Thymus (tissue), 11 donors: ENCODE results near the gene RPP25. TPM values are rescaled to one million over a fixed set of nuclear protein-coding genes. Genes with fewer than 3 reads are reported as not detected.

Experiments
- DNase-seq, 9 donors: peaks; one replicate each; pipeline ENCODE4 v3.0.0-alpha.2; 2013; ENCODE audit warnings: low spot score in 9 of 9, low read depth in 6 of 9, missing footprints in 1 of 9
- H3K27ac ChIP-seq, 2 donors: one replicate each; pipeline ENCODE4 v1.5.1; 2013; ENCODE audit warnings: control low read depth in 1 of 2, low read depth in 1 of 2, low read length in 1 of 2, mild to moderate bottlenecking in 1 of 2, moderate library complexity in 1 of 2
- H3K27me3 ChIP-seq, 2 donors: one replicate each; pipeline ENCODE4 v1.5.1; 2013; ENCODE audit warnings: low read length in 1 of 2; ENCODE audit not compliant: control insufficient read depth in 2 of 2, insufficient read depth in 1 of 2
- H3K36me3 ChIP-seq, 2 donors: one replicate each; pipeline ENCODE4 v1.5.1; 2013; ENCODE audit warnings: low read length in 1 of 2, mild to moderate bottlenecking in 1 of 2, moderate library complexity in 1 of 2; ENCODE audit not compliant: control insufficient read depth in 2 of 2, insufficient read depth in 2 of 2
- H3K4me1 ChIP-seq, 2 donors: one replicate each; pipeline ENCODE4 v1.5.1; 2013; ENCODE audit warnings: low read length in 2 of 2; ENCODE audit not compliant: control insufficient read depth in 2 of 2, insufficient read depth in 2 of 2
- H3K4me3 ChIP-seq, 2 donors: one replicate each; pipeline ENCODE4 v1.5.1; 2013; ENCODE audit warnings: low read length in 2 of 2, control low read depth in 1 of 2, mild to moderate bottlenecking in 1 of 2
- H3K9me3 ChIP-seq, 2 donors: one replicate each; pipeline ENCODE4 v1.5.1; 2013; ENCODE audit warnings: low read length in 1 of 2, mild to moderate bottlenecking in 1 of 2; ENCODE audit not compliant: control insufficient read depth in 2 of 2, insufficient read depth in 1 of 2
- WGBS: extraction: QIAGEN DNeasy Blood & Tissue Kit; methylation state at CpG from one replicate; pipeline ENCODE4 v1.1.7; 2013; 5-methylcytosine and 5-hydroxymethylcytosine counted together
- polyA plus RNA-seq: library from polyadenylated mRNA; stranded (reverse); fragments of 200-250 nt; gene quantifications from one replicate; pipeline ENCODE4 v1.2.3, GENCODE V29; 2013
- total RNA-seq: library from RNA; stranded (reverse); fragments of 120-200 nt; gene quantifications from one replicate; pipeline ENCODE4 v1.2.4, GENCODE V29; 2013
- donor health status: healthy.

RPP25 gene
- total and polyA plus RNA-seq, 2 donors: 3.5 to 6.7 TPM

DNA sequence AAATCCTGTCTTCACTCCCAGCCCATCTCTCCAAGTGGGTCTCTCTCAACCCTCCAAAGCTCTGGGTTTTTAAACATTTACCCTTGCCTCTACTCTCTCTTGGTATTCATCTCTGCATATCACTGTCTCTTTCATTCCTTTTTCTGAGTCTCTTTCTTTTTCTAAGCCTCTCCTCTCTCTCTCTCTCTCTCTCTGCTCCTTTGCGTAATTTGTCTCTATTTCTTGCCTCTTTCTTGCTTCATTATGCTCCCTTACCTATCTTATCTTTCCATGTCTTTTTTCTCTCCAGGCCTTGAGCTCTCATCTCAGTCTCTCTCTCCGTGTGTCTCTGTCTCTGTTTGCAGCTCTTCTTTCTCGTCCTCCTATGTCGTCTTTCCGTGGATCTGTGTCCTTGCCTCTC lies 38.1 kb upstream of the RPP25 start:
- Histone ChIP-seq H3K27ac (no peak overlapping the region), H3K4me3 (peak overlapping the region in 1 of 2 donors; percentile 69)
- 59% methylated on average over 5 of the region's 5 CpGs for WGBS

DNA sequence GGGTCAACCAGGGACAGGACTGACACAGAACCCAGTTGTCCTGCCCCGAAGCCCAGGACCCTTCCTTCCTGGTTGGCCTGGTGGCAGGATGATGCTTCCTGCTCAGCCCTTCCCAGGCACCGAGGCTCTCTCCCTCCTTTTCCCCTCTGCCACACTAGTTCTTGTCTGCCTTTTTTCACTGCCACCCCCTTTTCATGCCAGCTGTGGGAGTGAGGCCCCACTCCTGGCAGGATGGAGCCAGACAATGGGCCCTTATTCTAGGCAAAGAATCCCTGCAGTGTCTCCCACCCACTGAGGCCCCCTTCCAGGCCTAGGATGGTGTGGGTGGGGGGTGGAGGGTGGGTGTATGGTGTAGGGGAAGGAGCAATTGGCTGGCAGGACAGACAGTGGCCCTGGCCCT lies 37.7 kb upstream of the RPP25 start:
- Histone ChIP-seq H3K27ac (no peak overlapping the region), H3K36me3 (no peaks in the 10 kb centered on the region), H3K9me3 (no peaks in the 10 kb centered on the region), H3K27me3 (peaks cover 9 to 38% of the 10 kb centered on the region in 2 donors), H3K4me3 (no peak overlapping the region), H3K4me1 (peaks cover 7 to 10% of the 10 kb centered on the region in 2 donors)
- 73% methylated on average over 2 of the region's 2 CpGs for WGBS
- DNase-seq: no peak

More for the DNA sequence above, 38.1 kb upstream of the RPP25 start:
- peaks cover 9 to 38% of the 10 kb centered on the region in 2 donors for H3K27me3 ChIP-seq
- no peak for DNase-seq
- H3K36me3 ChIP-seq: no peaks in the 10 kb centered on the region
- H3K9me3 ChIP-seq: no peaks in the 10 kb centered on the region
- peaks cover 7 to 10% of the 10 kb centered on the region in 2 donors for H3K4me1 ChIP-seq

- 38% methylated on average over 1 of the region's 1 CpG for WGBS
- Histone ChIP-seq H3K36me3 (no peaks in the 10 kb centered on the region), H3K27ac (no peak overlapping the region), H3K4me1 (peaks cover 7 to 10% of the 10 kb centered on the region in 2 donors), H3K4me3 (no peak overlapping the region), H3K27me3 (peaks cover 9 to 32% of the 10 kb centered on the region in 2 donors), H3K9me3 (no peaks in the 10 kb centered on the region)
- DNase-seq: no peak
Observed at GRCh38 chr15:74992619-74993018, 36.0 kb upstream of the RPP25 start.

- no peak for DNase-seq
- Histone ChIP-seq H3K4me3 (no peak overlapping the region), H3K27me3 (peaks cover 0 to 11% of the 10 kb centered on the region in 2 donors), H3K36me3 (no peaks in the 10 kb centered on the region), H3K9me3 (no peaks in the 10 kb centered on the region), H3K4me1 (no peaks in the 10 kb centered on the region), H3K27ac (no peak overlapping the region)
Observed at GRCh38 chr15:74989527-74989926, 33.0 kb upstream of the RPP25 start.

GRCh38 chr15:74988007-74988800 lies 31.6 kb upstream of the RPP25 start:
- Histone ChIP-seq H3K9me3 (no peaks in the 10 kb centered on the region), H3K4me1 (no peaks in the 10 kb centered on the region), H3K27me3 (peaks cover 0 to 11% of the 10 kb centered on the region in 2 donors), H3K36me3 (no peaks in the 10 kb centered on the region), H3K27ac (no peak overlapping the region), H3K4me3 (no peak overlapping the region)
- 55% methylated on average over 4 of the region's 4 CpGs for WGBS
- DNase-seq: peak in 4 of 9 donors; percentile 3 to 47 (median 22)

GRCh38 chr15:74983725-74984231 lies 27.2 kb upstream of the RPP25 start:
- no peak for DNase-seq
- Histone ChIP-seq H3K4me1 (no peaks in the 10 kb centered on the region), H3K4me3 (no peak overlapping the region), H3K9me3 (no peaks in the 10 kb centered on the region), H3K27me3 (peaks cover 0 to 12% of the 10 kb centered on the region in 2 donors), H3K27ac (no peak overlapping the region), H3K36me3 (no peaks in the 10 kb centered on the region)
- WGBS: 59% methylated on average over 4 of the region's 4 CpGs

- Histone ChIP-seq H3K4me1 (no peaks in the 10 kb centered on the region), H3K27ac (no peak overlapping the region), H3K9me3 (no peaks in the 10 kb centered on the region), H3K4me3 (no peak overlapping the region), H3K27me3 (peaks cover 0 to 8% of the 10 kb centered on the region in 2 donors), H3K36me3 (no peaks in the 10 kb centered on the region)
- 82% methylated on average over 5 of the region's 5 CpGs for WGBS
- DNase-seq: no peak
Observed at GRCh38 chr15:74982183-74982582, 25.6 kb upstream of the RPP25 start.

DNA sequence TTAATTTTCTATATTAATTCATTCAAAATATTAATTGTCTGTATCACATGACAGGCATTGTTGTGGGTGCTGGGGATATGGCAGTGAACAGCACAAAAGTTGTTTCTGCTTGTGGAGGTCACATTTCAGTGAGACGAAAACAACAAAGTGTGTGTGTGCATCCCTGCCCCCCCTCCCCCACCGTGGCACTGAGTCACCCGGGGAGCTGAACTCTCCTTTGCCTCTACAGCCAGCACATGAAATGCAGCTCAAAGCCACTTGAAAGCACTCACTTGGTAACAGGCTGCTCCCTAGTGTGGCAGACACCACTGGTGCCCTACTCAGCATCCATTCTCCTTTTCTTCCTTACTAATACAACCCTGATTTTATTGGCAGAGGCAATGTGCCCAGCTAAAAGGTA lies 21.9 kb upstream of the RPP25 start:
- peaks cover 0 to 3% of the 10 kb centered on the region in 2 donors for H3K27me3 ChIP-seq
- no peak overlapping the region for H3K4me3 ChIP-seq
- H3K9me3 ChIP-seq: no peaks in the 10 kb centered on the region
- no peak overlapping the region for H3K27ac ChIP-seq
- no peaks in the 10 kb centered on the region for H3K4me1 ChIP-seq
- 33% methylated on average over 3 of the region's 3 CpGs for WGBS
- no peaks in the 10 kb centered on the region for H3K36me3 ChIP-seq
- no peak for DNase-seq

DNA sequence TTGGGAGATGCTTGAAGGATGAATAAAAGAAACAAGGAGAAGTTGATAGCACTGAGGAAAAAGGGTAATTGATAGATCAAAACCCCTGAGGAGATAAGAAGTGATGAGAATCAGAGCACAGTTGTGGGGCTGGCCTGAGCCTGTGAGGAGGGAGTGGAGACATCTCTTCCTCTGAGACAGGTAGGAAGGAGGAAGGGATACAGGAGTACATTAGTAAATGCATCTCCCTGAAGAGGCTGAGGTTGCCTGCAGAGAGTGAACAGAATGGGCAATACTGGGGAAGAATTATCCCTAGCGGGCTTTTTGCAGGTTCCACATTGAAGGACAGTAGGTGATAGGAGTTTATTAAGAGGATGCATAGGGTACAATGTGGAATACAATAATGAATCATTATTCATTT lies 21.5 kb upstream of the RPP25 start:
- H3K9me3 ChIP-seq: no peaks in the 10 kb centered on the region
- H3K36me3 ChIP-seq: no peaks in the 10 kb centered on the region
- H3K27me3 ChIP-seq: peaks cover 0 to 3% of the 10 kb centered on the region in 2 donors
- no peak for DNase-seq
- no peak overlapping the region for H3K4me3 ChIP-seq
- H3K27ac ChIP-seq: no peak overlapping the region
- WGBS: 100% methylated on average over 1 of the region's 1 CpG
- no peaks in the 10 kb centered on the region for H3K4me1 ChIP-seq
